K562 (cell line): ENCODE measurements around the gene SPTLC2. TPM values are rescaled to one million over a fixed set of nuclear protein-coding genes. Genes with fewer than 3 reads are reported as not detected.

Source experiments
- ATAC-seq: fragments of 200-7000 bp; cut with Tn5 transposase; 3 replicates; pipeline ENCODE4 v1.9.1; 2020; ENCODE audit warnings: moderate library complexity
- BruUV-seq: library from RNA; stranded (reverse); fragments of 400-500 nt; replicated peaks from 2 replicates; lab custom pipeline; 2021; lab: Mats Ljungman, UMichigan
- CTCF ChIA-PET: fragments of 300-600 bp; formaldehyde crosslinking; extraction: SDS; loops from one replicate; lab custom pipeline; 2021; ENCODE audit warnings: low intra/inter-chr PET ratio; lab: Yijun Ruan, JAX
- POLR2A ChIA-PET: fragments of 300-600, 350-650 bp; sonication (Branson Sonifier 250); formaldehyde crosslinking; extraction: SDS; loops from one replicate; lab custom pipeline; 2021; ENCODE audit warnings: antibody characterized with exemption, inconsistent platforms; lab: Yijun Ruan, JAX
- DNase-seq, 4 experiments: peaks; one replicate each; pipeline versions ENCODE4 v3.0.0 to v3.0.0-alpha.2; 2011 to 2018; ENCODE audit warnings: low spot score in 3 of 4, mixed read lengths in 3 of 4; ENCODE audit errors: extremely low read depth in 1 of 4
- FAIRE-seq: peaks from 2 replicates; lab custom pipeline; 2011; peaks lifted over from hg19 to GRCh38; lab: Jason Lieb, UNC
- H2AFZ ChIP-seq: 2 replicates; pipeline ENCODE4 v1.6.0; 2011; ENCODE audit warnings: low read depth, low read length, control low read depth, inconsistent platforms
- H3K27ac ChIP-seq: fragments of 200-600 bp; 3 replicates; pipeline ENCODE4 v1.8.0; 2011; ENCODE audit warnings: low read depth, mild to moderate bottlenecking, control low read depth, inconsistent platforms, low read length, moderate library complexity, mixed read lengths; ENCODE audit errors: extremely low read depth
- H3K27me3 ChIP-seq, 2 experiments: fragments of 300-600 bp in 1 of 2; 2 replicates in 1 of 2; 3 replicates in 1 of 2; pipeline versions ENCODE4 v1.6.0 to v1.8.0; 2011; ENCODE audit warnings: inconsistent platforms in 2 of 2, low read length in 2 of 2, mild to moderate bottlenecking in 1 of 2, mixed read lengths in 1 of 2, moderate library complexity in 1 of 2; ENCODE audit not compliant: control insufficient read depth in 2 of 2, insufficient read depth in 2 of 2
- H3K36me3 ChIP-seq: fragments of 300-600 bp; 3 replicates; pipeline ENCODE4 v1.8.0; 2011; ENCODE audit warnings: mild to moderate bottlenecking, low read length, inconsistent platforms; ENCODE audit not compliant: control insufficient read depth, insufficient read depth
- H3K4me1 ChIP-seq, 2 experiments: fragments of 200-600 bp in 1 of 2; replicated peaks in 1 of 2; 2 replicates in 1 of 2; 3 replicates in 1 of 2; pipeline versions ENCODE4 v1.5.1 to v1.8.0; 2011; ENCODE audit warnings: inconsistent platforms in 2 of 2, low read length in 2 of 2, mild to moderate bottlenecking in 1 of 2, mixed read lengths in 1 of 2, moderate library complexity in 1 of 2; ENCODE audit not compliant: control insufficient read depth in 2 of 2, insufficient read depth in 2 of 2
- H3K4me2 ChIP-seq: 2 replicates; pipeline ENCODE4 v1.6.1; 2011; ENCODE audit warnings: low read length, control low read depth, inconsistent platforms, mixed read lengths; ENCODE audit not compliant: insufficient read depth
- H3K4me3 ChIP-seq: fragments of 200-600 bp; sonication (generic), shearing (Covaris generic); 2 replicates; pipeline ENCODE4 v1.5.1; 2016; ENCODE audit warnings: control low read depth, inconsistent platforms
- H3K79me2 ChIP-seq: fragments of 200-600 bp; 3 replicates; pipeline ENCODE4 v1.8.0; 2011; ENCODE audit warnings: low read length, inconsistent platforms; ENCODE audit not compliant: control insufficient read depth, insufficient read depth
- H3K9ac ChIP-seq, 2 experiments: 2 replicates each; pipeline versions ENCODE4 v1.6.0 to v1.6.1; 2011; ENCODE audit warnings: low read depth in 2 of 2, low read length in 2 of 2, control low read depth in 1 of 2, inconsistent platforms in 1 of 2, mild to moderate bottlenecking in 1 of 2, mixed read lengths in 1 of 2; ENCODE audit not compliant: insufficient read depth in 1 of 2
- H3K9me1 ChIP-seq: one replicate; pipeline ENCODE4 v1.6.0; 2011; ENCODE audit warnings: inconsistent platforms, mild to moderate bottlenecking, low read length, moderate library complexity; ENCODE audit not compliant: control insufficient read depth, insufficient read depth
- H3K9me3 ChIP-seq: replicated peaks from 2 replicates; pipeline ENCODE4 v1.5.1; 2011; ENCODE audit warnings: low read depth, low read length, inconsistent platforms; ENCODE audit not compliant: control insufficient read depth, insufficient read depth
- H4K20me1 ChIP-seq: replicated peaks from 2 replicates; pipeline ENCODE4 v1.6.1; 2011; ENCODE audit warnings: low read length, inconsistent platforms, mixed read lengths; ENCODE audit not compliant: control insufficient read depth, insufficient read depth
- ATF4 ChIP-seq: fragments of 450-650 bp; formaldehyde crosslinking; IDR thresholded peaks from 2 replicates; pipeline ENCODE4 v1.4.0; 2022; ENCODE audit warnings: mild to moderate bottlenecking, moderate library complexity
- ELF4 ChIP-seq: fragments of 450-650 bp; formaldehyde crosslinking; IDR thresholded peaks from 2 replicates; pipeline ENCODE4 v1.4.0; 2022; ENCODE audit warnings: missing genetic modification characterization
- ELK3 ChIP-seq: fragments of 450-650 bp; formaldehyde crosslinking; IDR thresholded peaks from 2 replicates; pipeline ENCODE4 v1.4.0; 2020; ENCODE audit warnings: mild to moderate bottlenecking
- IFI16 ChIP-seq: fragments of 250-450 bp; sonication (Bioruptor Pico); IDR thresholded peaks from 2 replicates; pipeline ENCODE4 v2.1.2; 2022; ENCODE audit warnings: mild to moderate bottlenecking, inconsistent platforms
- MIER1 ChIP-seq: fragments of 450-650 bp; IDR thresholded peaks from 2 replicates; pipeline ENCODE4 v1.6.1; 2016; ENCODE audit warnings: antibody characterized with exemption, mild to moderate bottlenecking, low read depth
- RBM39 ChIP-seq: fragments of 200-400 bp; formaldehyde crosslinking; optimal IDR thresholded peaks from 2 replicates; pipeline ENCODE3; 2018; ENCODE audit warnings: low read depth, low read length
- RFX1 ChIP-seq: fragments of 450-650 bp; IDR thresholded peaks from 2 replicates; pipeline ENCODE4 v1.6.1; 2016; ENCODE audit warnings: mild to moderate bottlenecking, moderate library complexity
- SAP30 ChIP-seq: fragments of 200-600 bp; sonication (generic); IDR thresholded peaks from 2 replicates; pipeline ENCODE4 v1.6.1; 2012; ENCODE audit warnings: borderline replicate concordance, low read depth, mild to moderate bottlenecking, moderate library complexity, low read length, control low read depth, inconsistent platforms; ENCODE audit not compliant: insufficient read depth, poor library complexity, severe bottlenecking
- ZNF23 ChIP-seq: fragments of 250-450 bp; sonication (Bioruptor Pico); IDR thresholded peaks from 2 replicates; pipeline ENCODE4 v1.4.0; 2020; ENCODE audit warnings: mild to moderate bottlenecking
- ZNF511 ChIP-seq: sonication (generic); formaldehyde crosslinking; IDR thresholded peaks from 2 replicates; pipeline ENCODE4 v1.8.0; 2022; ENCODE audit warnings: mild to moderate bottlenecking, missing genetic modification reagents
- ZNF695 ChIP-seq: fragments of 450-650 bp; formaldehyde crosslinking; IDR thresholded peaks from 2 replicates; pipeline ENCODE4 v1.4.0; 2020; ENCODE audit warnings: mild to moderate bottlenecking, moderate library complexity
- ZSCAN32 ChIP-seq: fragments of 450-650 bp; formaldehyde crosslinking; IDR thresholded peaks from 2 replicates; pipeline ENCODE4 v1.4.0; 2020; ENCODE audit warnings: mild to moderate bottlenecking, moderate library complexity
- WGBS: fragments of 100-300 bp; shearing (Covaris generic); methylation state at CpG from one replicate; pipeline ENCODE4 v1.1.6; 2016; ENCODE audit warnings: low coverage, mixed read lengths; ENCODE audit not compliant: insufficient coverage; ENCODE audit errors: missing lambda C conversion rate; 5-methylcytosine and 5-hydroxymethylcytosine counted together
- in situ Hi-C: fragments of 300-500 bp; cut with MboI; formaldehyde crosslinking; loops from 4 replicates; pipeline ENCODE4 v1.15.0; 2018; ENCODE audit warnings: inconsistent platforms, mixed read lengths
- intact Hi-C: fragments of 100-400 bp; cut with micrococcal nuclease; formaldehyde crosslinking; loops from 2 replicates; pipeline ENCODE4 v1.14.2; 2022
- polyA plus RNA-seq, 8 experiments: library from polyadenylated mRNA; depleted of rRNA in 4 of 8; stranded (reverse) in 5 of 8; unstranded in 3 of 8; fragments of >200 nt; fragmentation: Nextera tagmentation in 2 of 8; fragmentation: Illumina TruSeq in 1 of 8; extraction: Ambion mirVana in 2 of 8; extraction: Trizol in 1 of 8; gene quantifications; 2 replicates each; pipeline versions ENCODE4 v1.2.1 to v1.2.3, GENCODE V29; 2011 to 2014; ENCODE audit warnings: inconsistent platforms in 1 of 8, missing spikeins in 1 of 8
- total RNA-seq, 7 experiments: library from RNA; depleted of rRNA in 6 of 7; stranded (reverse); fragments of >200 nt in 6 of 7; fragmentation: Illumina TruSeq in 2 of 7; extraction: Trizol in 2 of 7; gene quantifications; 2 replicates each; pipeline versions ENCODE4 v1.2.1 to v1.2.3, GENCODE V29; 2011 to 2021; ENCODE audit warnings: low replicate concordance in 1 of 7
- TF ChIP-seq, protein P1 (sequence below): fragments of 450-650 bp; formaldehyde crosslinking; IDR thresholded peaks from 2 replicates; pipeline ENCODE4 v1.4.0; 2022; ENCODE audit warnings: missing genetic modification characterization

Gene SPTLC2
- total and polyA plus RNA-seq, 9 of the 15 experiments (the other 6 are each of a cell fraction or from before 2014, with no cell fraction given) = 4.5 to 30.4 (median 14.0) TPM

DNA sequence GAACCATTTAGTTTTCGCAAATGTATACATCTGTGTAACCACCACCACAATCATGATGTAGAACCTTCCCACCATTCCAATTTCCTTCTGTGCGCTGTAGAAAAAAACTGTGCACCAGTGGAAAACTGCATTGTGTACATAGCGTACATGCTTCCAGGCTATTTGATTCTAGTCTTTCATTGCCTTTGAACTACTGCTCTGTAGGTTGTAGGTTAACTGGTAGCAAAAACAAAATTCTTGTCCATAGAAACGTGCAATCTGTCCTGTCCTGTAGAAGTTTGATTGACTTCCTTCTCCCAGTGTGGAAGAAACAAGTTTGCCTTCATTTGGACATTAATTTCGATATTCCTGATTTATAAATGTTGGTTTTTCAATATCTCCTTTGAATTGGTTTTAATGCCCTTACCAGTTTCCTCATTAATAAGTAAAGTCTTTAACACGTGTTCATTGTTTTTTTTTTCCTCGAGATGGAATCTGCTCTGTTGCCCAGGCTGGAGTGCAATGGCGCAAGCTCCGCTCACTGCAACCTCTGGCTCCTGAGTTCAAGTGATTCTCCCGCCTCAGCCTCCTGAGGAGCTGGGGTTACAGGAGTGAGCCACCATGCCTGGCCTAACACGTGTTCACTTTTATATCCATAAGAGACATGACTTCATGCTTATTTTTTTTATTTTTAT, 114.2 kb downstream of the SPTLC2 start:
- Histone ChIP-seq H3K4me3 (no peak overlapping the region), H3K4me1 (peaks cover 0 to 19% of the 10 kb centered on the region in 2 experiments; a peak in 3 of 5 replicates), H3K4me2 (no peak overlapping the region), H4K20me1 (no peaks in the 10 kb centered on the region; the same call in 1 of the 2 replicates), H3K9ac (no peak overlapping the region), H3K9me1 (no peaks in the 10 kb centered on the region), H3K9me3 (no peaks in the 10 kb centered on the region), H3K36me3 (no peaks in the 10 kb centered on the region), H3K27me3 (peaks cover 6 to 21% of the 10 kb centered on the region in 2 experiments; a peak in 3 of 5 replicates), H2AFZ (no peak overlapping the region), H3K27ac (no peak overlapping the region), H3K79me2 (no peaks in the 10 kb centered on the region)
- CTCF ChIA-PET = no interaction called here
- BruUV-seq = no TSS peak
- FAIRE-seq (peak; percentile 40), DNase-seq (no peak), ATAC-seq (no peak)
- in situ Hi-C loops = no loop called here
- no peak for TF ChIP-seq SAP30
- TF ChIP-seq ZSCAN32 (CRISPR knock-in tag) = no peak
- no peak for TF ChIP-seq ZNF511 (CRISPR knock-in tag)
- TF ChIP-seq ATF4 (CRISPR knock-in tag) = no peak
- TF ChIP-seq ZNF23 (CRISPR knock-in tag) = no peak
- TF ChIP-seq RBM39 = no peak
- no peak for TF ChIP-seq IFI16 (CRISPR knock-in tag)
- no peak for TF ChIP-seq RFX1
- no peak for TF ChIP-seq ZNF695 (CRISPR knock-in tag)
- no peak for TF ChIP-seq MIER1
- TF ChIP-seq ELK3 = no peak
- TF ChIP-seq, protein P1, sequence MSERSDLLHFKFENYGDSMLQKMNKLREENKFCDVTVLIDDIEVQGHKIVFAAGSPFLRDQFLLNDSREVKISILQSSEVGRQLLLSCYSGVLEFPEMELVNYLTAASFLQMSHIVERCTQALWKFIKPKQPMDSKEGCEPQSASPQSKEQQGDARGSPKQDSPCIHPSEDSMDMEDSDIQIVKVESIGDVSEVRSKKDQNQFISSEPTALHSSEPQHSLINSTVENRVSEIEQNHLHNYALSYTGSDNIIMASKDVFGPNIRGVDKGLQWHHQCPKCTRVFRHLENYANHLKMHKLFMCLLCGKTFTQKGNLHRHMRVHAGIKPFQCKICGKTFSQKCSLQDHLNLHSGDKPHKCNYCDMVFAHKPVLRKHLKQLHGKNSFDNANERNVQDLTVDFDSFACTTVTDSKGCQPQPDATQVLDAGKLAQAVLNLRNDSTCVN = no peak
- TF ChIP-seq ELF4 = no peak
- POLR2A ChIA-PET = no interaction called here
- intact Hi-C loops = no loop called here
- WGBS = 31% methylated on average over 11 of the region's 11 CpGs
